Common myeloid progenitor, CD34-positive (primary cell): Measurements from ENCODE around the gene DISC1.

Source experiments
- CTCF ChIA-PET: fragments of 350-600 bp; sonication (Branson Sonifier 250); formaldehyde crosslinking; loops from one replicate; lab custom pipeline; 2021; ENCODE audit warnings: antibody characterized with exemption; lab: Charles Lee
- POLR2A ChIA-PET: fragments of 350-600 bp; sonication (Branson Sonifier 250); formaldehyde crosslinking; loops from one replicate; lab custom pipeline; 2021; ENCODE audit warnings: antibody characterized with exemption; lab: Charles Lee
- DNase-seq, 3 donors: peaks; one replicate each; pipeline versions ENCODE4 v3.0.0 to v3.0.0-alpha.2; 2013
- H3K27ac ChIP-seq, 2 experiments: 1 replicate in 1 of 2; 2 replicates in 1 of 2; pipeline ENCODE4 v1.7.0; 2013; ENCODE audit warnings: inconsistent platforms in 2 of 2, low read length in 2 of 2, mild to moderate bottlenecking in 2 of 2, low read depth in 1 of 2, moderate library complexity in 1 of 2; ENCODE audit not compliant: severe bottlenecking in 2 of 2, insufficient read depth in 1 of 2, poor library complexity in 1 of 2
- H3K27me3 ChIP-seq, 5 experiments: replicated peaks in 2 of 5; 1 replicate in 3 of 5; 2 replicates in 2 of 5; pipeline versions ENCODE4 v1.6.1 to v1.7.0; 2013; ENCODE audit warnings: low read length in 4 of 5, mild to moderate bottlenecking in 2 of 5, moderate library complexity in 2 of 5, inconsistent platforms in 1 of 5; ENCODE audit not compliant: insufficient read depth in 5 of 5, control insufficient read depth in 4 of 5
- H3K36me3 ChIP-seq, 4 experiments: 1 replicate in 2 of 4; 2 replicates in 2 of 4; pipeline versions ENCODE4 v1.6.1 to v1.7.0; 2013; ENCODE audit warnings: low read length in 3 of 4, control low read depth in 1 of 4, mild to moderate bottlenecking in 1 of 4; ENCODE audit not compliant: control insufficient read depth in 4 of 4, insufficient read depth in 4 of 4
- H3K4me1 ChIP-seq, 4 experiments: 1 replicate in 3 of 4; 2 replicates in 1 of 4; pipeline versions ENCODE4 v1.6.1 to v1.7.1; 2013; ENCODE audit warnings: low read length in 3 of 4, mild to moderate bottlenecking in 3 of 4, control low read depth in 1 of 4, inconsistent platforms in 1 of 4, moderate library complexity in 1 of 4; ENCODE audit not compliant: control insufficient read depth in 4 of 4, insufficient read depth in 4 of 4; ENCODE audit errors: control extremely low read depth in 1 of 4
- H3K4me3 ChIP-seq, 7 experiments: 1 replicate in 4 of 7; 2 replicates in 3 of 7; pipeline versions ENCODE4 v1.5.1 to v1.7.0; 2013; ENCODE audit warnings: mild to moderate bottlenecking in 7 of 7, low read length in 6 of 7, moderate library complexity in 6 of 7, inconsistent platforms in 2 of 7, low read depth in 2 of 7, control low read depth in 1 of 7; ENCODE audit not compliant: insufficient read depth in 4 of 7, control insufficient read depth in 1 of 7; ENCODE audit errors: extremely low read depth in 1 of 7
- H3K9me3 ChIP-seq, 5 experiments: 1 replicate in 4 of 5; 2 replicates in 1 of 5; pipeline versions ENCODE4 v1.6.1 to v1.7.1; 2013; ENCODE audit warnings: low read length in 4 of 5, mild to moderate bottlenecking in 2 of 5, inconsistent platforms in 1 of 5, low read depth in 1 of 5, moderate library complexity in 1 of 5; ENCODE audit not compliant: control insufficient read depth in 4 of 5, insufficient read depth in 2 of 5; ENCODE audit errors: control extremely low read depth in 1 of 5
- WGBS: methylation state at CpG from one replicate; pipeline ENCODE4 v1.1.5; 2013; ENCODE audit not compliant: insufficient coverage; 5-methylcytosine and 5-hydroxymethylcytosine counted together

DISC1 gene

DNA sequence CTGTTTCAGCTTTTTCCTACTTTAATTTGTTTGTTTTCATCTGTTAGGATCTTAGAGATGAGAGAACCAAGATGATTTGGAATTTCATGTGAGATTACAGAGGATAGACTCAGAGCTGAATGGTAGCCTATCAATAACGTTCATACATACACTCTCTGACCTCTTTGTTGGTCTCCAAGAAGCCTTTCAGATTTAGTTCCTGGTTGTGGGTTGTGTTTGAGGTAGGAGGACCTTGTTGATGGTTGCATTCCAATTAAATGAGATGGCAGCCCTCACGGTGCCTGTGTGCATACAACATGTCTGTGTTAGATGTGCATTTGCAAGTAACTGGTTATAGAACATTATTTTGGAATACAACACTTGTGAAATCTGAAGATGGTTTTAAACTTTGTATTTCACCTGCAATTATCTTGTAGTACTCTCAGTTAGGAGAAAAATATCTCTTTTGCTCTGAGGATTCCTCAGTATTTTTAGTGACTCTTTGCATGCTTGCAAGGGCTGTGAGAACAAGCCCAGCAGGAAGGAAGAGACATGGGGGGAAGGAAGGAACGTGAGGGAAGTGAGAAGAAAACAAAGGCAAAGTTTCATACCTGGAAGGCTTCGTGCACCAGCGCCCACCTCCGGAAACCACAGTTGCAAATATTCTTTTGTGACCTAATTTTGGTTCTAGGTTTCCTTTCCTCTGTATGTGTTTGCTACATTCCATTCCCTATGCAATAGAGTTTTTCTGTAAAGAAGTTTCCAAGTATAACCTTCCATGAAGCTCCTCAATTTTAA lies 291.8 kb downstream of the DISC1 start:
- WGBS, result 75% methylated on average over 2 of the region's 6 CpGs
- Histone ChIP-seq H3K4me3 (no peak overlapping the region), H3K9me3 (no peaks in the 10 kb centered on the region), H3K27ac (no peak overlapping the region), H3K27me3 (no peaks in the 10 kb centered on the region), H3K36me3 (no peaks in the 10 kb centered on the region), H3K4me1 (peaks cover 0 to 21% (median 12%) of the 10 kb centered on the region in 4 experiments)
- no peak for DNase-seq
- CTCF ChIA-PET, result no interaction called here
- POLR2A ChIA-PET, result no interaction called here

DNA sequence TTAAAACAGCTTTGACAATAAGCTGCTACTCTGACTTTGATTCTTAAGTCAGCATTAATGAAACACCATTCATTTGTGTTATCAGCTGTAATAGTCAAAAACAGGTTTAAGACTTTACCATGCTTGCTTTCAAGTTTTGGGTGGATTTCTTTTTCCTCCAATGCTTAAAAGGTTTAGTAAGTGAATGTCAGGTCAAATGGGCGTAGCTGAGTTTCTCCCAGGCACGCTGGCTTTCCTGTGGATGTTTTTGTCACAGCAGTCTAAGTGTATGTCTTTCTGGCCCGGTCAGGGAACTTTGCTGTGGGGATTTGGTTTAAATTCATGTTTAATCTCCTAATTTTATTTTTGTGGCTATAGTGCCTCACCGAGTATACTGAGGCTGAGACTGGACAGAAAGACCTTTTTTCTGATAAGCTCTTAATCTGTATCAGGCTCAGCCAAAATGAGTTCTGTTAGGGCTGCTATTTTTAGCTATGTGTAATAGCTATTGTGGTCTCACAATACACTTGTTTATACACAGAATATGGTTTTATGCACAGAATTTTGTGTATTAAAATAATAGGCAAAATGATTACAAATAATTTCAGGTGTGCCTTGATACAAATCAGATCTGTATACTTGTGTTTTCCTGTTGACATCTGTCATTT lies 292.8 kb downstream of the DISC1 start:
- Histone ChIP-seq H3K27me3 (no peaks in the 10 kb centered on the region), H3K4me3 (no peak overlapping the region), H3K27ac (no peak overlapping the region), H3K4me1 (peaks cover 0 to 21% (median 12%) of the 10 kb centered on the region in 4 experiments), H3K36me3 (no peaks in the 10 kb centered on the region), H3K9me3 (no peaks in the 10 kb centered on the region)
- CTCF ChIA-PET, result no interaction called here
- WGBS, result 82% methylated on average over 3 of the region's 4 CpGs
- POLR2A ChIA-PET, result no interaction called here
- DNase-seq, result no peak

DNA sequence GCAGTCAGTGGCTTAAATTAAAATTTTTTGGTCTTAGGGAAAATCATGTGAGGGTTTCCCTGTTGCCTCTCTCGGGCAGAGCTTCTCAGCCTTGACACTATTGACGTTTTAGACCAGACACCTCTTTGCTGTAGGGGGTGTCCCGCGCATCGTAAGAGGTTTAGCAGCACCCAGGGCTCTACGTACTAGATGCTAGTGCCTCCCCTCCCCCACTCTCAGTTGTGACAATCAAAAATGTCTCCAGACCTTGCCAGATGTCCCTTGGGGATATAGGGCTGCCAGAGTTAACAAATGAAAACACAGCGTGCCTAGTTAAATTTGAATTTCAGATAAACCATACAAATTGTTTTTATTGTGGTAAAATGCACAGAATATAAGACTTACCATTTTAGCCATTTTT lies 293.3 kb downstream of the DISC1 start:
- no peak overlapping the region for H3K27ac ChIP-seq
- H3K4me1 ChIP-seq, result peaks cover 0 to 21% (median 12%) of the 10 kb centered on the region in 4 experiments
- no peaks in the 10 kb centered on the region for H3K9me3 ChIP-seq
- 95% methylated on average over 6 of the region's 7 CpGs for WGBS
- DNase-seq, result no peak
- H3K36me3 ChIP-seq, result no peaks in the 10 kb centered on the region
- H3K4me3 ChIP-seq, result no peak overlapping the region
- no peaks in the 10 kb centered on the region for H3K27me3 ChIP-seq
- ChIA-PET POLR2A (no interaction called here), CTCF (no interaction called here)

DNA sequence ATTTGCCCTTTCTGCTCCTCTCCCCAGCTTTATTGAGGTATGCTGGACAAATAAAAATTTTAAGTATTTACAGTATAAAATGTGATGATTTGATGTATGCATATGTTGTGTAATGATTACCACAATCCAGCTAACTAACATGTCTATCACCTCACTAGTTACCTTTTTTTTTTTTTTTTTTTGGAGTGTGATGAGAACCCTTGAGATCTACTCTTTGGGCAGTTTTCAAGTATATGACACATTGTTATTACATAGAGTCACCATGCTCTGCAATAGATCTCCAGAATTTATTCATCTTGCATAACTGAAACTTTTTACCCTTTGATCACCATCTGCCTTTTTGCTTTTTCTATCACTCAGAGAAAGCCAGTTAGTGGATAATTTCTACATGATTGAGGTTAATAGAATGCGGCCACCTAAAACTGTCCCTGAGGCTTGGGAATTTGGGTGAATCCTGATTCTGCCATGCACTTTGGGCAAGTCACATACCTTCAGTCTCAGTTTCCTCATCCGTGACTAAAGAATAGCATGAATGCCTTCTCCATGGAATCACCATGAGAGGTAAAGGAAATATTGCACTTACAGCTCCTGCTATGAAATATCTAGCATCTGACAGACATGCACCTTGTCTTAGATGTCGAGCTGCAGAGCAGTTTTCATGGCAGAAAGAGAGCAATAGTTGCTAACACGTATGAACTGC lies 295.2 kb downstream of the DISC1 start:
- Histone ChIP-seq H3K27ac (no peak overlapping the region), H3K9me3 (no peaks in the 10 kb centered on the region), H3K4me3 (no peak overlapping the region), H3K36me3 (no peaks in the 10 kb centered on the region), H3K27me3 (no peaks in the 10 kb centered on the region), H3K4me1 (peaks cover 0 to 21% (median 12%) of the 10 kb centered on the region in 4 experiments)
- ChIA-PET POLR2A (no interaction called here), CTCF (no interaction called here)
- 97% methylated on average over 3 of the region's 4 CpGs for WGBS
- DNase-seq, result no peak

DNA sequence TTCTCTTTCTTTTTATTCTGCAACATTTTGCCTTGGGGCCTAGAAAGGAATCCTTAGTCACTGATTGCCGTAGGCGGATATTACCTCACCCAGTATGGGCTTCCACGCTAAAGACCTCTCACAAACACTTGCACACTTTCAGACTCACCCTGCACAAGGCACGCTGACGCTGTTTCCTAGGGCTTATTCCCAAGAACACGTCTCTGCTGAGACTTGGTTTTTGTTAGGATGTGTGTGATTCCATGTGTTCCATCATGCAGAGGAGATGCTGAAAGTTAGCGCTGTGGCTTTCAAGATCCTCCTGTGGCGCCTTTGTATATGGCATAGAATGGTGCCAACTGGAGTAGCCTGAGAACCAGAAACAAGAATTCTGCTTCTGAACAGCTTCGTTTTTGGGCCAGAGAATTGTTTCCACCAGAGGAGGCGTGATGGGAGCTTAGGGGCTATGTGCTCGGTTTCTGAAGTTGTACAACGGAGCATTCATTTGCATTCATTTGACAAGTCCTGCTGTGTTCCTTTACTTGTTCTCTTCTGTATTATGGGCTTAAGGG lies 297.0 kb downstream of the DISC1 start:
- peaks cover 0 to 14% (median 9%) of the 10 kb centered on the region in 4 experiments for H3K4me1 ChIP-seq
- no peak overlapping the region for H3K27ac ChIP-seq
- H3K9me3 ChIP-seq, result no peaks in the 10 kb centered on the region
- H3K4me3 ChIP-seq, result no peak overlapping the region
- no peaks in the 10 kb centered on the region for H3K27me3 ChIP-seq
- ChIA-PET POLR2A (interaction anchor here (0.5 kb wide), 1 partner anchor 1595 kb away, joined by 3 read pairs; no protein-coding TSS in a partner anchor), CTCF (no interaction called here)
- WGBS, result 94% methylated on average over 7 of the region's 12 CpGs
- no peak for DNase-seq
- H3K36me3 ChIP-seq, result no peaks in the 10 kb centered on the region

DNA sequence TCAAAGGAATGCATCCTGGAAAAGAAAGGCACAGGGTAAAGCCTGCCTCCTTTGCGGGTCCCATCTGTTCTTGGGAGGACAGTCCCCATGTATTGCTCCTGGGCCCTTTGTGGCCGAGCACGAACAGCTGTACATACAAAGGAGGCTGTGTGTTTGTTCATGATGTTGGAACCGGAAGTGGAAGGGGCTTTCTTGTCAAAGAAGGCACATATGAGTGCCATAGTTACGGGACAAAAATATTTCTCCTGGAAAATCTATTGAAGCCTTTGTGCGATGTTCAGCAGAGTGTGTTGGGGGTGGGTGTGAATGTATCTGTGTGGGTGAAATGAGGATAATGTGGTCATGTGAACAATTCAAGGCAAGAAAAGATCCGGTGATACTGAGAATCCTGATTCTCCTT lies 297.6 kb downstream of the DISC1 start:
- H3K27me3 ChIP-seq, result no peaks in the 10 kb centered on the region
- POLR2A ChIA-PET, result no interaction called here
- WGBS, result 100% methylated on average over 6 of the region's 7 CpGs

More for the DNA sequence above, 297.6 kb downstream of the DISC1 start:
- H3K4me1 ChIP-seq, result peaks cover 0 to 10% (median 5%) of the 10 kb centered on the region in 4 experiments
- no peak for DNase-seq
- H3K27ac ChIP-seq, result no peak overlapping the region
- no peaks in the 10 kb centered on the region for H3K9me3 ChIP-seq
- no peak overlapping the region for H3K4me3 ChIP-seq
- CTCF ChIA-PET, result no interaction called here
- H3K36me3 ChIP-seq, result no peaks in the 10 kb centered on the region
